ENCODE data around the gene ARHGEF11. TPM values are rescaled to one million over a fixed set of nuclear protein-coding genes. Genes with fewer than 3 reads are reported as not detected.

Gene ARHGEF11
- total and polyA plus RNA-seq, 8 donors: 6.6 to 125 (median 32.7) TPM

- peak within 1 kb of the TSS; percentile 39 to 47 (median 43) for H3K4me3 ChIP-seq
- 11 to 22% (median 15%) methylated on average over 40 to 60 of the region's 60 CpGs for WGBS, 5 donors
- peaks cover 19 to 58% (median 28%) of the 10 kb centered on the region in 4 donors for H3K4me1 ChIP-seq
- peak in 1 of 2 donors; percentile 86 for DNase-seq
- no peaks in the 10 kb centered on the region for H3K36me3 ChIP-seq
- TF ChIP-seq EP300 (IDR thresholded peaks at IDR 0.05): no peak
- TF ChIP-seq, protein P1, sequence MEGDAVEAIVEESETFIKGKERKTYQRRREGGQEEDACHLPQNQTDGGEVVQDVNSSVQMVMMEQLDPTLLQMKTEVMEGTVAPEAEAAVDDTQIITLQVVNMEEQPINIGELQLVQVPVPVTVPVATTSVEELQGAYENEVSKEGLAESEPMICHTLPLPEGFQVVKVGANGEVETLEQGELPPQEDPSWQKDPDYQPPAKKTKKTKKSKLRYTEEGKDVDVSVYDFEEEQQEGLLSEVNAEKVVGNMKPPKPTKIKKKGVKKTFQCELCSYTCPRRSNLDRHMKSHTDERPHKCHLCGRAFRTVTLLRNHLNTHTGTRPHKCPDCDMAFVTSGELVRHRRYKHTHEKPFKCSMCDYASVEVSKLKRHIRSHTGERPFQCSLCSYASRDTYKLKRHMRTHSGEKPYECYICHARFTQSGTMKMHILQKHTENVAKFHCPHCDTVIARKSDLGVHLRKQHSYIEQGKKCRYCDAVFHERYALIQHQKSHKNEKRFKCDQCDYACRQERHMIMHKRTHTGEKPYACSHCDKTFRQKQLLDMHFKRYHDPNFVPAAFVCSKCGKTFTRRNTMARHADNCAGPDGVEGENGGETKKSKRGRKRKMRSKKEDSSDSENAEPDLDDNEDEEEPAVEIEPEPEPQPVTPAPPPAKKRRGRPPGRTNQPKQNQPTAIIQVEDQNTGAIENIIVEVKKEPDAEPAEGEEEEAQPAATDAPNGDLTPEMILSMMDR (IDR thresholded peaks at IDR 0.05): no peak
- TF ChIP-seq POLR2AphosphoS5 (IDR thresholded peaks at IDR 0.05): peak in 1 of 3 donors; percentile 18
- H3K27ac ChIP-seq: peak within 1 kb of the TSS; percentile 74 to 91 (median 85)
- H3K27me3 ChIP-seq: peaks cover 5 to 64% (median 16%) of the 10 kb centered on the region in 3 donors
- intact Hi-C loops (cut with DNase I; ENCODE audit: low total_unique reads): no loop called here
- no peaks in the 10 kb centered on the region for H3K9me3 ChIP-seq
Measured at GRCh38 chr1:156893048-156893953, 152.2 kb downstream of the ARHGEF11 start, which contains the start of gene PEAR1. TSS of gene PEAR1 (plus strand) at chr1:156893718. CDS start at chr1:156903927, 10,209 bp downstream.

DNA sequence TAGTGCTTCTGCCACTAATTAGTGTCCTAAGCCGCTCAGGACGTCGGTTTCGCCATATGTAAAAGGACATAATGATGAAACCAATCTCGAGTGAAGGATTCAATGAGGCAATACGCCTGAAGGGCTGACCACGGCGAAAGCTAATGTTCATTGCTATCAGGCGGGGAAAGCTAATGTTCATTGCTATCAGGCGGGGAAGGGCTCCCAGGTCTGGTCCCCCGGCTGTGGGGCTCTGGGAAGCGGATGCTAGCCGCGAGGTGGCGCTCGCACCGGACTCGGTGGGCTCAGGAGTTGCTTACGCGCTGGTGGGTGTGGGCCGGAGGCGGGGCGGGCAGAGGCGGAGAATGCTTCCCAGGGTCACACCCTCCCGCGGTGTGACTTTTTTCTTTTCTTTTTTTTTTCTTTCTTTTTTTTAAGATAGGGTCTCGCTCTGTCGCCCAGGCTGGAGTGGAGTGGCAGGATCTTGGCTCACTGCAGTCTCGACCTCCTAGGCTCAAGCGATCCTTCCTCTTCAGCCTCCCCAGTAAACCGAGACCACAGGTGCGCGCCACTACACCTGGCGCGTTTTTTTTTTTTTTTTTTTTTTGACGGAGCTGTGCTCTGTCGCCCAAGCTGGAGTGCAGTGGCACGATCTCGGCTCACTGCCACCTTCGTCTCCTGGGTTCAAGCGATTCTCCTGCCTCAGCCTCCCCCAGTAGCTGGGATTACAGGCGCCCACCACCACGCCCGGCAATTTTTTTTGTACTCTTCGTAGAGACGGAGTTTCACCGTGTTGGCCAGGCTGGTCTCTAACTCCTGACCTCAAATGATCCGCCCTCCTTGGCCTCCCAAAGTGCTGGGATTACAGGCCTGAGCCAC, 153.1 kb downstream of the ARHGEF11 start:
- no peaks in the 10 kb centered on the region for H3K9me3 ChIP-seq
- H3K4me1 ChIP-seq: peaks cover 19 to 49% (median 28%) of the 10 kb centered on the region in 4 donors
- 5 to 9% (median 7%) methylated on average over 46 to 48 of the region's 48 CpGs for WGBS, 5 donors
- H3K36me3 ChIP-seq: no peaks in the 10 kb centered on the region
- peak overlapping the region in 4 of 5 donors; percentile 79 to 91 (median 86) for H3K27ac ChIP-seq
- intact Hi-C loops (cut with DNase I; ENCODE audit: low total_unique reads): no loop called here
- peak; percentile 91 to 97 for DNase-seq
- peaks cover 5 to 64% (median 21%) of the 10 kb centered on the region in 3 donors for H3K27me3 ChIP-seq
- TF ChIP-seq, protein P1 (IDR thresholded peaks at IDR 0.05): peak in 5 of 7 experiments; percentile 54 to 86 (median 78)
- TF ChIP-seq POLR2A (IDR thresholded peaks at IDR 0.05): no peak
- no peak for TF ChIP-seq EP300 (IDR thresholded peaks at IDR 0.05)
- TF ChIP-seq POLR2AphosphoS5 (IDR thresholded peaks at IDR 0.05): peak in 1 of 3 donors; percentile 59
- H3K4me3 ChIP-seq: peak overlapping the region; percentile 25 to 47 (median 38)

- no peak for TF ChIP-seq EP300 (IDR thresholded peaks at IDR 0.05)
- TF ChIP-seq, protein P1 (IDR thresholded peaks at IDR 0.05): peak in 5 of 7 experiments; percentile 43 to 85 (median 71)
- TF ChIP-seq POLR2AphosphoS5 (IDR thresholded peaks at IDR 0.05): peak in 1 of 3 donors; percentile 14
- no peaks in the 10 kb centered on the region for H3K9me3 ChIP-seq
- H3K27ac ChIP-seq: no peak overlapping the region
- peaks cover 14 to 34% (median 23%) of the 10 kb centered on the region in 4 donors for H3K4me1 ChIP-seq
- peak; percentile 85 to 91 for DNase-seq
- intact Hi-C loops (cut with DNase I; ENCODE audit: low total_unique reads): no loop called here
- no peak overlapping the region for H3K4me3 ChIP-seq
- 42 to 47% (median 43%) methylated on average over 8 of the region's 8 CpGs for WGBS, 5 donors
- H3K36me3 ChIP-seq: no peaks in the 10 kb centered on the region
- peaks cover 5 to 76% (median 31%) of the 10 kb centered on the region in 3 donors for H3K27me3 ChIP-seq
Measured at GRCh38 chr1:156889802-156890580, 155.6 kb downstream of the ARHGEF11 start.
